HepG2 (cell line): ENCODE measurements around the gene FAM170B. TPM values are rescaled to one million over a fixed set of nuclear protein-coding genes. Genes with fewer than 3 reads are reported as not detected.

Experiments
- ATAC-seq: fragments of 200-7000 bp; cut with Tn5 transposase; 3 replicates; pipeline ENCODE4 v1.9.1; 2020; ENCODE audit warnings: mild to moderate bottlenecking, moderate library complexity
- BruUV-seq: library from RNA; stranded (reverse); fragments of 400-500 nt; replicated peaks from 2 replicates; lab custom pipeline; 2021; lab: Mats Ljungman, UMichigan
- CTCF ChIA-PET: fragments of 300-600 bp; formaldehyde crosslinking; extraction: SDS; loops from one replicate; lab custom pipeline; 2021; ENCODE audit warnings: low total read pairs, inconsistent platforms, low intra/inter-chr PET ratio; lab: Yijun Ruan, JAX
- POLR2A ChIA-PET: fragments of 350-600 bp; sonication (Branson Sonifier 250); formaldehyde crosslinking; loops from one replicate; lab custom pipeline; 2020; ENCODE audit warnings: antibody characterized with exemption, inconsistent platforms; lab: Yijun Ruan, JAX
- DNase-seq: peaks from one replicate; pipeline ENCODE4 v3.0.0-alpha.2; 2015; ENCODE audit warnings: low spot score
- FAIRE-seq: peaks from 3 replicates; lab custom pipeline; 2011; peaks lifted over from hg19 to GRCh38; lab: Jason Lieb, UNC
- H2AFZ ChIP-seq: one replicate; pipeline ENCODE4 v1.6.1; 2011; ENCODE audit warnings: low read length, inconsistent platforms
- H3K27ac ChIP-seq: fragments of 300-600 bp; 3 replicates; pipeline ENCODE4 v1.8.0; 2011; ENCODE audit warnings: mixed run types, mild to moderate bottlenecking, mixed read lengths, low read length, inconsistent platforms; ENCODE audit not compliant: insufficient read depth; ENCODE audit errors: extremely low read length
- H3K27me3 ChIP-seq, 2 experiments: fragments of 200-600 bp in 1 of 2; 2 replicates in 1 of 2; 3 replicates in 1 of 2; pipeline versions ENCODE4 v1.6.0 to v1.8.0; 2011; ENCODE audit warnings: low read length in 2 of 2, mild to moderate bottlenecking in 2 of 2, moderate library complexity in 2 of 2, inconsistent platforms in 1 of 2; ENCODE audit not compliant: insufficient read depth in 2 of 2, control insufficient read depth in 1 of 2
- H3K36me3 ChIP-seq, 2 experiments: fragments of 200-600 bp in 1 of 2; replicated peaks in 1 of 2; 2 replicates in 1 of 2; 3 replicates in 1 of 2; pipeline versions ENCODE4 v1.5.1 to v1.8.0; 2011; ENCODE audit warnings: low read length in 2 of 2, inconsistent platforms in 1 of 2; ENCODE audit not compliant: insufficient read depth in 2 of 2, control insufficient read depth in 1 of 2
- H3K4me1 ChIP-seq: 2 replicates; pipeline ENCODE4 v1.5.1; 2012; ENCODE audit warnings: low read length, inconsistent platforms; ENCODE audit not compliant: insufficient read depth
- H3K4me2 ChIP-seq: 2 replicates; pipeline ENCODE4 v1.6.0; 2011; ENCODE audit warnings: low read depth, low read length, inconsistent platforms
- H3K4me3 ChIP-seq, 3 experiments: fragments of 200-600 bp in 1 of 3; sonication (generic), shearing (Covaris generic) in 1 of 3; replicated peaks in 1 of 3; 2 replicates each; pipeline ENCODE4 v1.5.1; 2011 to 2016; ENCODE audit warnings: low read length in 3 of 3, inconsistent platforms in 2 of 3, low read depth in 2 of 3, mild to moderate bottlenecking in 2 of 3, control low read depth in 1 of 3, mixed read lengths in 1 of 3; ENCODE audit not compliant: insufficient read depth in 1 of 3
- H3K79me2 ChIP-seq: one replicate; pipeline ENCODE4 v1.6.1; 2011; ENCODE audit warnings: low read length, inconsistent platforms; ENCODE audit not compliant: insufficient read depth
- H3K9ac ChIP-seq: 2 replicates; pipeline ENCODE4 v1.6.0; 2011; ENCODE audit warnings: mild to moderate bottlenecking, low read depth, low read length, inconsistent platforms; ENCODE audit not compliant: insufficient read depth
- H3K9me3 ChIP-seq: 2 replicates; pipeline ENCODE4 v1.5.1; 2012; ENCODE audit warnings: mild to moderate bottlenecking, low read length
- H4K20me1 ChIP-seq: 2 replicates; pipeline ENCODE4 v1.6.0; 2011; ENCODE audit warnings: inconsistent platforms, mild to moderate bottlenecking, low read length, moderate library complexity; ENCODE audit not compliant: insufficient read depth
- ERF ChIP-seq: IDR thresholded peaks from 2 replicates; pipeline ENCODE4 v1.6.1; 2018; ENCODE audit warnings: missing biosample characterization, missing genetic modification reagents
- ZNF816 ChIP-seq: sonication (generic); formaldehyde crosslinking; IDR thresholded peaks from 2 replicates; pipeline ENCODE4 v1.8.0; 2022; ENCODE audit warnings: missing genetic modification reagents, mild to moderate bottlenecking, borderline replicate concordance
- ZNF839 ChIP-seq: sonication (generic); formaldehyde crosslinking; IDR thresholded peaks from 2 replicates; pipeline ENCODE4 v1.4.0; 2020; ENCODE audit warnings: missing genetic modification reagents, mild to moderate bottlenecking, borderline replicate concordance
- WGBS: methylation state at CpG from one replicate; pipeline ENCODE4 v1.1.6; 2017; ENCODE audit warnings: low lambda C conversion rate; 5-methylcytosine and 5-hydroxymethylcytosine counted together
- in situ Hi-C: cut with HindIII; loops from 2 replicates; pipeline ENCODE4 v1.10.0; 2017; ENCODE audit warnings: low pct_unique_long_range_greater_than_20kb; ENCODE audit not compliant: extremely low pct_ligation_motif_present
- intact Hi-C: fragments of 100-400 bp; cut with micrococcal nuclease; formaldehyde crosslinking; loops from one replicate; pipeline ENCODE4 v1.10.0; 2022; ENCODE audit not compliant: unreplicated experiment
- polyA plus RNA-seq, 8 experiments: library from polyadenylated mRNA; depleted of rRNA in 3 of 8; stranded (reverse) in 7 of 8; unstranded in 1 of 8; fragments of >200 nt; fragmentation: Illumina TruSeq in 4 of 8; extraction: Trizol in 4 of 8; gene quantifications; 2 replicates each; pipeline versions ENCODE4 v1.2.1 to v1.2.3, GENCODE V29; 2011 to 2016; ENCODE audit warnings: low read depth in 4 of 8, missing spikeins in 1 of 8, mixed read lengths in 1 of 8; ENCODE audit not compliant: insufficient read depth in 1 of 8
- total RNA-seq, 5 experiments: library from RNA; depleted of rRNA; stranded (reverse); fragments of >200 nt; fragmentation: Illumina TruSeq; extraction: Trizol; gene quantifications; 2 replicates each; pipeline ENCODE4 v1.2.3, GENCODE V29; 2016; ENCODE audit warnings: low read depth in 1 of 5
- TF ChIP-seq, protein P1 (sequence below): sonication (generic); formaldehyde crosslinking; IDR thresholded peaks from 2 replicates; pipeline ENCODE4 v1.5.1; 2020; ENCODE audit warnings: mild to moderate bottlenecking, moderate library complexity, missing genetic modification reagents
- TF ChIP-seq, protein P2 (sequence below), 2 experiments: sonication (generic) in 1 of 2; formaldehyde crosslinking in 1 of 2; IDR thresholded peaks; 2 replicates each; pipeline versions ENCODE4 v1.4.0 to v1.6.1; 2018 to 2020; ENCODE audit warnings: missing genetic modification reagents in 2 of 2, borderline replicate concordance in 1 of 2, low read depth in 1 of 2, mild to moderate bottlenecking in 1 of 2, missing biosample characterization in 1 of 2

The FAM170B gene
- total and polyA plus RNA-seq, 2 of the 13 experiments (the other 11 are each of a cell fraction or from before 2014, with no cell fraction given) = not detected

DNA sequence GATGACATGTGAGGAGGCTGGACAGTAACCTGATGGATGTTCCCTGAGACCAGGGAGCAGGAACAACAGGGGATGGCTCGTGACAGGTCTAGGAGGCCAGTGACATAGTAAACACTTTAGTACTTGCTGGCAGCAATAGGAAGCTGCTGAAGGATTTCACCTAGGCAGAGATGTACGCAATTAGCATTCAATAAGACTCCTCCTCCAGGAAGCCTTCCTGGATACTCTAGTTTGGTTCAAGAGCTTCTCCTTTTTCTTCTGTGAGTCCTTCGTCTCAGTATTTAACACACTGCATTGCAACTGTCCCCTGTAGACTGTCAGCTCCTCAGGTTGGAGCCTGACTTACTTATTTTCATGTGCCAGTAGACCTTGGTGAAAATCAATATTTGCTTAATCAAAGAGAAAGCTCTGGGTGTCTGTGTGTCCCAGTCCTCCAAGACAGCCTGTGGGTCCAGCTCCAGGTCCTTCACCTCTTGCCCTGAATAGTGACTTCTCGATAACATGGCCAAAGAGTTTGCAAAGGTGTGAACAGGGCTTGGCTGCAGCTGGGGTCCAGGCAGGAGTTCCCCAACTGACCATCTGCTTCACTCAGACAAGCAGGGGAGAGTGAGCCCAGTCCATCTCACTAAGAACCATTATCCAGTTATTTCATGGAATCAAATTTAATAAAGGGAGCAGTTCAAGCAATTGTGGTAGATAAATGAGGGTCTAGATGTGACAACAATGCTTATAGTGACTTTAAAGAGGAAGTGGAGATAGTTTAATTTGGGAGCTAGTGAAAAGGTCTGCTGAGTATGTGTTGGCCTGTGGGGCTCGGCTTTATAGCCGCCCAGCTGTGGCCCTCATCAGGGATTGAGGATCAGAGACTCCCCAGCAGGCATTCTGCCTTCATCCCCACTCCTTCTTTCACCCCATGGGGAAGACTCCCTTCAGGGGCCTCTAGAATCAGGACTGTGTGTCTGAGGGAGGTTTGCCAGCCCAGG, 45.0 kb upstream of the FAM170B start:
- Histone ChIP-seq H3K4me3 (no peak overlapping the region), H3K4me1 (no peaks in the 10 kb centered on the region), H3K9me3 (no peaks in the 10 kb centered on the region), H3K79me2 (no peaks in the 10 kb centered on the region), H2AFZ (no peak overlapping the region), H3K27me3 (peaks cover 0 to 3% of the 10 kb centered on the region in 2 experiments; a peak in 1 of 5 replicates), H3K9ac (no peak overlapping the region), H3K36me3 (no peaks in the 10 kb centered on the region), H3K4me2 (no peak overlapping the region), H3K27ac (no peak overlapping the region), H4K20me1 (no peaks in the 10 kb centered on the region)
- FAIRE-seq (no peak), DNase-seq (no peak), ATAC-seq (no peak)
- BruUV-seq = no TSS peak
- 0% methylated on average over 5 of the region's 6 CpGs for WGBS
- CTCF ChIA-PET = no interaction called here
- POLR2A ChIA-PET = no interaction called here
- in situ Hi-C loops = no loop called here
- intact Hi-C loops = no loop called here
- no peak for TF ChIP-seq ZNF839 (CRISPR knock-in tag)
- TF ChIP-seq, protein P1, sequence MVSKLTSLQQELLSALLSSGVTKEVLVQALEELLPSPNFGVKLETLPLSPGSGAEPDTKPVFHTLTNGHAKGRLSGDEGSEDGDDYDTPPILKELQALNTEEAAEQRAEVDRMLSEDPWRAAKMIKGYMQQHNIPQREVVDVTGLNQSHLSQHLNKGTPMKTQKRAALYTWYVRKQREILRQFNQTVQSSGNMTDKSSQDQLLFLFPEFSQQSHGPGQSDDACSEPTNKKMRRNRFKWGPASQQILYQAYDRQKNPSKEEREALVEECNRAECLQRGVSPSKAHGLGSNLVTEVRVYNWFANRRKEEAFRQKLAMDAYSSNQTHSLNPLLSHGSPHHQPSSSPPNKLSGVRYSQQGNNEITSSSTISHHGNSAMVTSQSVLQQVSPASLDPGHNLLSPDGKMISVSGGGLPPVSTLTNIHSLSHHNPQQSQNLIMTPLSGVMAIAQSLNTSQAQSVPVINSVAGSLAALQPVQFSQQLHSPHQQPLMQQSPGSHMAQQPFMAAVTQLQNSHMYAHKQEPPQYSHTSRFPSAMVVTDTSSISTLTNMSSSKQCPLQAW (CRISPR knock-in tag) = no peak
- TF ChIP-seq, protein P2, sequence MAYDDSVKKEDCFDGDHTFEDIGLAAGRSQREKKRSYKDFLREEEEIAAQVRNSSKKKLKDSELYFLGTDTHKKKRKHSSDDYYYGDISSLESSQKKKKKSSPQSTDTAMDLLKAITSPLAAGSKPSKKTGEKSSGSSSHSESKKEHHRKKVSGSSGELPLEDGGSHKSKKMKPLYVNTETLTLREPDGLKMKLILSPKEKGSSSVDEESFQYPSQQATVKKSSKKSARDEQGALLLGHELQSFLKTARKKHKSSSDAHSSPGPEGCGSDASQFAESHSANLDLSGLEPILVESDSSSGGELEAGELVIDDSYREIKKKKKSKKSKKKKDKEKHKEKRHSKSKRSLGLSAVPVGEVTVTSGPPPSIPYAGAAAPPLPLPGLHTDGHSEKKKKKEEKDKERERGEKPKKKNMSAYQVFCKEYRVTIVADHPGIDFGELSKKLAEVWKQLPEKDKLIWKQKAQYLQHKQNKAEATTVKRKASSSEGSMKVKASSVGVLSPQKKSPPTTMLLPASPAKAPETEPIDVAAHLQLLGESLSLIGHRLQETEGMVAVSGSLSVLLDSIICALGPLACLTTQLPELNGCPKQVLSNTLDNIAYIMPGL (CRISPR knock-in tag; IDR thresholded peaks at IDR 0.05; ENCODE audit: borderline replicate concordance in 1 of 2, low read depth in 1 of 2) = no peak
- no peak for TF ChIP-seq ERF (CRISPR knock-in tag)
- TF ChIP-seq ZNF816 (CRISPR knock-in tag) = no peak
